GM21737 (cell line): ENCODE results near the gene CEP192.
"Not testable (repeated sequence)": the region's sequence is repeated elsewhere in the genome, so short reads cannot be mapped to it uniquely, and the experiment has no call there.

Source experiments
- ATAC-seq: cut with Tn5 transposase; IDR thresholded peaks from one replicate; pipeline ENCODE4 v1.9.1; 2021; ENCODE audit warnings: mild to moderate bottlenecking, moderate library complexity; ENCODE audit not compliant: unreplicated experiment

CEP192 gene

GRCh38 chr18:12990967-12991820 lies at the start of gene CEP192:
Gene CEP192 (plus strand): TSS chr18:12991362. CDS start chr18:12999425, 8,063 bp downstream.
- peak; percentile 85 for ATAC-seq

- ATAC-seq = no peak
Measured at GRCh38 chr18:12943215-12943614, 47.9 kb upstream of the CEP192 start.

DNA sequence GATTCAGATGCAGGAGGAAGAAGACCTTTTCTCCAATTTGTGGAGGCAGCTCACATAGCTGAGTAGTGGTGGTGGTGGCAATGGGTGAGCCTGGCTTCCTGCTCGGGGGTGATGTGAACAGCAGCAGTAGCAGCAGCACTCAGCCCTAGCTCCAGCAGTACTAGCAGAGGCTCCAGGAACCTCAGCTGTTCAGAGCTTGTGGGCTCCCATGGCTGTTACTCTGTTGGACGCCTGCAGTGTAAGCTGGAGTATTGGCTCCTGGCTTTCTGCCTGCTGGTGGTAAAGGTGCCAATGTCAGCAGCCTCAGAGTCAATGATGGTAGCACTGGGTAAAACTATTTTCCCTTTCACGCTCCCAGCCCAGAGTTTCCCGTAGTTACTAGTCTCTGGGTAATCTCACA lies 46.5 kb upstream of the CEP192 start:
- no peak for ATAC-seq

DNA sequence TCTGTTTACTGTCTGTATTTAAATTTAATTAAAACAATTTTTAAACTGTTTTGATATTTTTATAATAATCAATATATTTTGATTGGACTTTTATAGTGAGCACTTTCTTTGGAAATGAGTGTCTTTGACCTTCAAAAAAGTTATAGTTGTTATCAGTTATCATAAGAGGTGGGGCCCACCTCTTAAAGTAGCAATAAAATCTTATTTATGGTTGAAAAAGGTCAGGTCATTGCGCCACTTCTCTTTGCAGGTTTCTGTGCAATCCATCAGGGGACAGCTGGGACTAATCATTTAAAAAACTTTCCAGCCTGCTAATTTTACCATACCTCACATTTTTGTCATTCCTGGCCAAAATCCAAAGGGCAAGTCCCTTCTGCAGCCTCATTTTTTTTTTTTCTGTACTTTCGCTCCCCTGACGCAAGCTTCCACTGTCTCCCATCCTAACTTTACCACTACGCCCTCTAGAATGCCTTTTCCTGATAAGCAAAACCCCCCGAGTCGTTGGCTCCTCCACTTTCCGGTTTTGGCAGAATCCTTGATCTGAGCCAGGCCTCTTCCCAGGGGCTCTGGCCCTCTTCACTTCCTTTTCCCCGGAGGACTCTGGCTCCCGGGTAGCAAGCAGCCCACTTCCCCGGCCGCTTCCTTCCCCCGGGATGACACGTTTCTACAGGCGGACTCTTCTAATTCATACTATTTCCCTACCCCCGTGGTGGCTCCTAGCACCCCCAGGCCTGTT lies 44.4 kb upstream of the CEP192 start:
- no peak for ATAC-seq

DNA sequence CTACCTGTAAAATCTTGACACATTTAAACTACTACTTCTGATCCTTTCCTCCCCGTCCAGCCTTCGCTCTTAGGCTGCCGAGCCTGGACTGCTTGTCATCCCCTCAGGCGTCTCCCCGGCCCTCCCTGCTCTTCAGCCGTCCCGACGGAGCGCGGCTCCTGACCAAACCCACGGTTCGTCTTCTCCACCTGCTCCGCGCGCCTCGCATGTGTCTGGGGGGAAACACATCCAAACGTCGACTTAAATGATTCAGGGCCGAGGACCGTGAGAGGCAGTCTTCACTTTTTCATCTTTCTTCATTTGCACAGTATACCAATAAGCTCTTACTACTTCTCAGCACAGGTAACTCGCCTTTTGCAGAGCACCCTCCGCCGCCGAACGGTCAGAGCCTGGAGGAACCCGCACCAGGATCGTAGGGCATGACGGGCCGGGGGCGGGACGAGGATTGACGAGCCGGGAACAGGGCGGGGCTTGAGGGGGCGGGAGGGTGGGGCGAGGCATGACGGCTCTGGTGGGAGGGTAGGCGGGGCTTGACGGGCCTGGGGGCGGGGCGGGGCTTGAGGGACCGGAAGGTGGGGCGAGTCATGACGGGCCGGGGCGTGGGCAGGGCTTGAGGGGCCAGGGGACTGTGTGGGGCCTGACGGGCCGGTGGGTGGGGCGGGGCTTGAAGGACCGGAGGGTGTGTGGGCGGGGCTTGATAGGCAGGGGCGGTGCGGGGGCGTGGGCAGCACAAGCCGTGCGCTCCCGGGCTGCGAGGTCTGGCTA lies 43.7 kb upstream of the CEP192 start, which contains the start of gene SEH1L:
TSS of gene SEH1L (plus strand) at position 727 of the 765 bp plus-strand sequence. CDS start 111 bp downstream, outside the sequence.
- ATAC-seq = peak; percentile 80

- peak; percentile 65 for ATAC-seq
Measured at GRCh38 chr18:12948050-12948804, 42.9 kb upstream of the CEP192 start.

- ATAC-seq = no peak
Measured at GRCh38 chr18:12958478-12958877, 32.7 kb upstream of the CEP192 start.

DNA sequence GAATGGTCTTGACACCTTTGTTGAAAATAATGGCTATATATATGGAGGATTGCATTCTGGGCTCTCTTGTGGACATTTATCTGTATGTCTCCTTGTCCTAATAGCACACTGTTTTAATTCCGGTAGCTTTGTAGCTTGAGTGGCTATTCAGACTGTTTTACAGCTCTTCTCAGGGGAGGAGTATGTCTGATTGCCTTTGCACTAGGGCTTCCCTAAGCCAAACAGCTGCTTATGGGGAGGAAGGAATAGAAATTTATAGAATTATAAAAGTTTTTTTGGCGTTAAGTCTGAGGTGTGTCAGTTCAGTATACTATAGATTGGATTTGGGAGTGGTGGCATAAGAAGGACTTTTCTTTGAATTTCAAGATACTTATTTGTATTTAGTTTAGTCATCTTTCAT lies 30.8 kb upstream of the CEP192 start:
- ATAC-seq = no peak

- ATAC-seq = no peak
Measured at GRCh38 chr18:12960853-12961397, 30.2 kb upstream of the CEP192 start.

DNA sequence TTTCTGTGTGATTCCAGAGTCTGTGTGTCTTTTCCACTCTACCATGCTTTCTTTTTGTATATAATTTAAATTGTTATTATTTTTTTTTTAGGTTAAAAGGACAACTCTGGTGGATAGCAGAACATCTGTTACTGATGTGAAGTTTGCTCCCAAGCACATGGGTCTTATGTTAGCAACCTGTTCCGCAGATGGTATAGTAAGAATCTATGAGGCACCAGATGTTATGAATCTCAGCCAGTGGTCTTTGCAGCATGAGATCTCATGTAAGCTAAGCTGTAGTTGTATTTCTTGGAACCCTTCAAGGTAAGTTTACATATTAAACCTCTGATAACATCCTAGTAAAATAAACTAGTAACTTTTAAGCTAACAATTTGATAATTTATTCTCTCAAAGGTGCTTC lies 28.1 kb upstream of the CEP192 start:
- no peak for ATAC-seq

GRCh38 chr18:12968115-12968514 lies 23.0 kb upstream of the CEP192 start:
- no peak for ATAC-seq

GRCh38 chr18:12968619-12969018 lies 22.5 kb upstream of the CEP192 start:
- no peak for ATAC-seq

DNA sequence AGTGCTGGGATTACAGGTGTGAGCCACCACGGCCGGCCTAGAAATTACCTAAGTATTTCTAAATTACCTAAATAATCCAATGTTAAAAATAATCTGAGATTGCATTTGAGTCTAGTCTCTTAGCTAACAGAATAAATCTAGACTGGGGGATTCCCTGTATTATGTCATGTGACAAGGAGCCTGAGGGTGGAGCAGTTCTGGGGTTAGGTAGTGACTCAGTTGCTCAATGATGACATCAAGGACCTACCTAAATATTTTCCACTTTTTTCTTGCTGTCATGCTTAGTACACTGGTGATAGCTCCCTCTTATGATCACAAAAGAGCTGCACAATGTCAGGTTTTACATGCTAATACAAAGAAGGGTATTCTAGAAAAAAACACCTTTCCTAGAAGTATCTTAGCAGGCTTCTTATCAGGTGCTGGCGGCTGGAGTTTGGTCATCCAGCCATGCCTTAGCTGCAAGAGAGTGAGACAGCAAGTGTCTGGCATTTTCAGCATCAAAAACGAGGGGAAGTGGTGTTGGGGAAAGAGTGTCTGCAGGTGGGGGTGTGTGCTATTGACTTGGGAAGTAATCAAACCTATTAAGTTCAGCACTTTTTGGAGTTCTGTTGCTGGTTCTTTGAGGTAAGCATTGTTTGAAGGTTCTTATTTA lies 17.5 kb upstream of the CEP192 start:
- ATAC-seq = no peak

DNA sequence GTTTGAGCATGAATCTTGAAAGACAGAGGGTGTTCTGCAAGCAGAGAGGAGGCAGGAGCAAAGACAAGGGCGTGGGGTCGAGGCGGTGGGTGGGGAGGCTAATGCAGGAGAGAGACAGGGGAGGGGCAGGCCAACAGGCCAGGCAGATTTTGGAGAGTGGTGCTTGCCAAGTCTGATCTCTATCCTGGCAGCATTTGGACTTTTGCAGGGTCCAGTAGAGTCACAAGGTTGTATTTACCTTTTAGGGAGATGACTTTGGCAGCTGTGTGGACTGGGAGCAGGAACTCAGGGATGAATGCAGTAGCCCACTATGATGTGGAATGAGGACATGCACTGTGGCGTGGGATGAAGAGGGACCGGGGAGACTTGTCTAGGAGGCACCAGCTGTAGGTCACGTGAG lies 15.7 kb upstream of the CEP192 start:
- no peak for ATAC-seq

- ATAC-seq = no peak
Measured at GRCh38 chr18:12976305-12976704, 14.9 kb upstream of the CEP192 start.

DNA sequence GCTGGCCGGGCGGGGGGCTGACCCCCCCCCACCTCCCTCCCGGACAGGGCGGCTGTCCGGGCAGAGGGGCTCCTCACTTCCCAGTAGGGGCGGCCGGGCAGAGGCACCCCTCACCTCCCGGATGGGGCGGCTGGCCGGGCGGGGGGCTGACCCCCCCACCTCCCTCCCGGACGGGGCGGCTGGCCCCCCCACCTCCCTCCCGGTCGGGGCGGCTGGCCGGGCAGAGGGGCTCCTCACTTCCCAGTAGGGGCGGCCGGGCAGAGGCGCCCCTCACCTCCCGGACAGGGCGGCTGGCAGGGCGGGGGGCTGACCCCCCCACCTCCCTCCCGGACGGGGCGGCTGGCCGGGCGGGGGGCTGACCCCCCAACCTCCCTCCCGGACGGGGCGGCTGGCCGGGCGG lies 11.1 kb upstream of the CEP192 start:
- not testable (repeated sequence) for ATAC-seq

DNA sequence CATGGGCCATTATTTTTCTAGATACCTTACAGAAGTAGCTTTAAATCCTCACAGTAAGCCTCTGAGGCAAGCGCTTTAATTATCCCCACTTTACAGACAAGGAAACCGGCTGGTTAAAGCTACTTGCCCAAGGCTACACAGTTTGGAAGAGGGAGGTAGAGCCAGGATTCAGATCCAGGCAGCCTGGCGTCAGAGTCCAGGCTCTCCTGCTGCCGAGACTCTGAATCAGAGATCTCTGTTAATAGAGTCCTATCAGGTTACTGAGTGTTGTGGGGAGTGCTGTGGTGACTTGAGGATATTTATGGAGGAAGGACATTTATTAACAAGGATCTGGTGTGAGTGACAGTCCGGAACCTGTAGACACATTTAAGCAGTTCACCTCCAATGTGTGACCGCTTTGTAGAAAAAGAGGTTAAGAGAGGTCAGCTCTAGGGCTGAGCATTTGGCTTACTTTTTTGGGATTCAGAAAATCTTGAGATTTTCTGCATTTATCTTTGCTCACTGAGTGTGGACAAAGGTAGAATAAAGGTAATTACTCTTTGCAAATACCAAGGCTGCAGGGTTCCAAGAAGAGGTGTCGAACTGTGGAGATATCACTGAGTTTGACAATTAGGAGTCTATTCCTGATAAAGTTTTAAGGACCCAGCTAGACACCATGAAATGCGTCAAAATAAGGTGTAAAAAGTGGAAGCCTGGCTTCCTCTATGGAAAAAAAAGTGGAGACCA lies 1.6 kb upstream of the CEP192 start:
- no peak for ATAC-seq

- ATAC-seq = no peak
Measured at GRCh38 chr18:12990123-12990475, 1.1 kb upstream of the CEP192 start.

GRCh38 chr18:12990641-12990966 lies 558 bp upstream of the CEP192 start:
- no peak for ATAC-seq
